GM19193 (cell line): ENCODE data around the gene LIPC.

Source experiments
- POLR2A ChIP-seq: IDR thresholded peaks from 4 replicates; pipeline ENCODE4 v1.6.1; 2011; ENCODE audit not compliant: insufficient read depth, insufficient read length; ENCODE audit errors: extremely low read depth

Gene LIPC

DNA sequence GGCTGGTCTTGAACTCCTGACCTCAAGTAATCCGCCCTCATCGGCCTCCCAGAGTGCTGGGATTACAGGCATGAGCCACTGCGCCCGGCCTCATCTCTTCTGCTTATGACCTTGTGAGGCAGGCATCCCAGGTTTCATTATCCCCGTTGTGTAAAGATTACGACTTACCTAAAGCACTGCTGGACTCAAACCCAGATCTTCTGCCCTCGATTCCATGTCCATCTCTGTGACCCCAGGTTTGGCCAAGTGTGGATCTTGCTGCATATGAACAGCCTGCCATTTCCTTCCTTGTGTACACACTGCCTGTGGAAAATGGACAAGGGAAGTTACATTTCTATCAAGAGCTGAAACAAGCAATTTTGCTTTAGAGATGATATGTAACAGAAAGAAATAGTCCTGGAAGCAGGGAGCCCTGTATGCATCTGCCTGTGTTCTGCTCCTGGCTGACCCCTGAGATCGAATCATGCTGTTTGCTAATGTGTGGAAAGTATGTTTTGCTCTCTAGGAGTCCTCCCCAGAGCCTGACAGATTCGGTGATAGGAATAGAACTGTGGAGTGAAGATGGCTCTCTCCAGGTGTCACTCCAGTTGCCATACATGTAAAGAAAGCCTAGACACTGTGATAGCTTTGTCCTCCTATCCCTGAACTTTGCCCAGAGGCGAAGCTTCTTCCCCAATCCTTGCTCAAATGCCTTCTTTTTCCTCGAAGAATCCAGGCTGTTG, 11.8 kb upstream of the LIPC start:
- TF ChIP-seq POLR2A: no peak

DNA sequence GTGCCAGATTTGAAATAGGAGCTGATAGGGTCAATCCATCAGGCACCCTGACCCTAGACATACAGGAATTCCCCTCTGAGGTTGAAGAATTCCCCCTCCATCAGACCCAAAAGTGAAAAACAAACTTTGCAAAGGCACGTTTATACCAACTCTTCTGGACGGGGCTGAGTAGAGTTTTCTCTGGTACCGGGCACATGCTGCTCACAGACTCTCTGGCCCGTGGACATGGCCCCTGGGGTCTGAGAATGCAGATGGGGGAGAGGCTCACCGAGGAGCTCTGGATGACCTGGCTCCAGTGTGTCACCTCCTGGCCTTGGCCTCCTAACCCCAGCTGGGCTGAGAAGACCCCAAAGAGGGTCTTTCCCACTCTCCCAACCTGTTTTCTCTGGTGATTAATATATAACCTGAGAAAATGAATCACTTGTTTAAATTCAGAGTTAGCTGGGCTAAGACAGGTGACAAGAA, 11.2 kb upstream of the LIPC start:
- TF ChIP-seq POLR2A: no peak

DNA sequence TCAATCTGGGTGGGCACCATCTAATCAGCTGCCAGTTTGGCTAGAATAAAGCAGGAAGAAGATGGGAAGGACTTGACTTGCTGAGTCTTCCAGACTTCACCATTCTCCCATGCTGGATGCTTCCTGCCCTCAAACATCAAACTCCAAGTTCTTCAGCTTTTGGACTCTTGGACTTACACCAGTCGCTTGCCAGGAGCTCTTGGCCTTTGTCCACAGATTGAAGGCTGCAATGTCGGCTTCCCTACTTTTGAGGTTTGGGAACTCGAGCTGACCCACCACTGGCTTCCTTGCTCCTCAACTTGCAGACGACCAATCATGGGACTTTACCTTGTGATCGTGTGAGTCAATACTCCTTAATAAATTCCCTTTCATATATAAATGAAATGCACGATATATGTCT, 8.6 kb upstream of the LIPC start:
- no peak for TF ChIP-seq POLR2A

DNA sequence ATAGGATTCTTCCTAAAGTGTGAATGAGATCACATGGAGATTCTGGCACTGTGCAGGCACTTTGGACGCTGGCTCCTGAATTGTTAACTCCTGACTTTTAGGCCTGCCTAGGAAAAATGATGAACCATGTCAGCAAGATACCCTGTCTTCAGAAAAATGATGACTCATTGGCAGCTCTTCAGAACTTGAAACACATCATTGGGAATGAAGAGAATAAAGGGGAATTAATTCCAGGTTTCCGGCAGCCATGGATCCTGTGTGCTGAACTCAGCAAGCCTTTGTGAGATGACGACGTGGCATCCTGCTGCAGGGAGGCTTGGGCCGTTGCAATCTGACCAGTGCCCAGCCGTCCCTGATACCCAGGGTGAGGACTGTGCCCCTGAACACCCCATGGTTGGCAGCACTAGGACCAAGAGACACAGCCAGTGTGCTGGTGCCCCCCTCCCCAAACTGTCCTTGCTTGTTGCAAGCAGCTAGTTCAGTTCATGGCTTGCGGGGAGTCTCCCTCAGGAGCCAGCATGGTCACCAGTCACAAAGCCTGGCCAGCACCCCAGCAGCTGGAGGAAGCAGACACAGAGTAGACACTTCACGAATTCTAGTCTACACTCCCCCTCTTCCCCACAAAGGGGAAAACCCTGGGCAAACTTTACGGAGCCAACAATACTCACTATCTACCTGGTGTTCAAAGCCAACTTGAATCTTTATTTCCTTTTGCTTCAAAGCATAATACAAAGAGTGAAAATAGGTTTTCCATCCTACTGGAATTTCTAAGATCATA, 7.8 kb upstream of the LIPC start:
- no peak for TF ChIP-seq POLR2A

DNA sequence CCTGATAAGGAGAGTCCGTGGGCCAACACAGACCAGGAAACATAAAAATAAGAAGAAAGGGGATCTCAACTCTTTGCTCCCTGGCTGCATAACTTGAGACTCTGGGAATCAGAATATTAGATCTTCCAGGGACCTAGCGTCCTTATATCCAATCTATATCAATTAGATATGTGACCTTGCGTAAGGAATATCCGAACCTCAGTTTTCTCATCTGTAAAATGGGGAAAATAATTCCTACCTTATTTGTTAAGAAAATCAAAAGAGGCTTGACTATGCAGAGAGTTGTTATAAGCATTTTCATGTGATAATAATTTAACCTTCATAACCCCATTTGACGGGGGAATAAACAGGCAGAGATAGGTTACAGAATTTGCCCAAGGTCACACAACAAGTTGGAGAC, 7.1 kb upstream of the LIPC start:
- no peak for TF ChIP-seq POLR2A

DNA sequence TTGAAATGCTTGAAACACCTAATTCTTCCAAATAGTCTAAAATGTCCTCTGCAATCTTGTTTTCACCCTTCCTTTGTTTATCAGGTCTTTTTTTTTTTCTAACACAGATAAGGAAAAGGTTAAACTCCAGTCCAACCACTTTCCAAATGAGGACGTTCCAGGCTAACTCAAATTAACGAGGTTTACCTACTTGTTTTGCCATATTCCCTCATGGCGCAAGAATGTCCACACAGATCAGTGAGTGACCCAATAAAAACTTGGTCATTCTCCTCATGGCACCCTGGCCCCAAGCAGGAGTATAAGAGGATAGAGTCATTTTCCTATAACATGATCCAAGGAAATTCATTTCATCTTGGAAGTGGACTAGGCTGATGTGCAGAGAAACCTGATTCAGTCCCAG, 6.6 kb upstream of the LIPC start:
- TF ChIP-seq POLR2A: no peak

DNA sequence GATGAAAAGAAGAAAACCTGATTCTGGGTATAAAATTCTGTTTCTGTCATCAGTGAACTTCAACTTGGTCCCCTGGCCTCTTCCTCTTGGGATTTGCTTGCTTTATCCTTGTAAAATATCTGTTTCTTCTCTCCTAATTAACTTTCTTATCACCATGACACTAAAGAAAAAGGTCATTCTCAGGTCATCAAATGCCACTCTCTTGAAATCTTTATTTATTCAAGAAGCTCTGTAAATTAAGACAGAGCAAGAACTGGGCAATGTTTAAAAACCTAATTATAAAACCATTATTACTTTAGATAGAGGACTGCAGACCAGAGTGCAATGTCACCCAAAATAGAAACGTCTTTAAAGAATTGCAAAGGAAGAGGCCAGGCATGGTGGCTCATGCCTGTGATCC, 6.0 kb upstream of the LIPC start:
- no peak for TF ChIP-seq POLR2A

DNA sequence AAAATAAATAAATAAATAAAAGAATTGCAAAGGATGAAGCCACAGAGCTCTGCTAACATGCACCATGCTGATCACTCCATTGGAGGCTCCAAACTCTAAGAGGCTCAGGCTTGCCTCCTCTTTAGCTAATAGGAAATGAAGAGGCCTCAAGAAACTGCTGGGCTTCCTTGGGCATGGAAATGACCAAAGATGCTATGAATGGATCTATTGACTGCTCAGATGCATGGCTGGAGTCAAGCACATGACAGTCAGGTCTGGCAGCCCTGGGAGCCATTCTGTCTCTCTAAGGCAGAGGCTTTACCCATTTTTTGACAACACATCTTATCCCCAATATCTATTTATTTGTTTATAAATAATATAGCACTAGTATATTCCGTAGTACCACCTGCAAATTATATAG, 5.3 kb upstream of the LIPC start:
- TF ChIP-seq POLR2A: no peak

DNA sequence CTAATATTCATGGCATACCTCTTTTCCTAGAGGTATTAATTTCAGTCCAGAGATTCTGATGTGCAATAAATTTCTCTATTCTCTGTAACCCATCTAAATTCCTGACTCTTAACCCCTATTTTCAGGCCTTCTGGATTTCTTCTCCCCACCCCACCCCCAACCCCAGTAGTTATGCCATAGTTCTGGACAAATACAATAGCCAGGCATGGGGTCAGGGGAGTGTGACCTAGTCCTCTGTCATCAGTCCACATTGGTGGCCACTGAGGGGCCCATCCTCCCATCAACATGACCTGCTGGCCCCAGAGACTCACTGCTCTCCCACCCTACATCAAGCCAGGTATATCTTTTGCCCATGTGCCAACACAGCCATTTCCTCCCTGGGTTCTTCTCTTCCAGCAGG, 3.8 kb upstream of the LIPC start:
- no peak for TF ChIP-seq POLR2A

DNA sequence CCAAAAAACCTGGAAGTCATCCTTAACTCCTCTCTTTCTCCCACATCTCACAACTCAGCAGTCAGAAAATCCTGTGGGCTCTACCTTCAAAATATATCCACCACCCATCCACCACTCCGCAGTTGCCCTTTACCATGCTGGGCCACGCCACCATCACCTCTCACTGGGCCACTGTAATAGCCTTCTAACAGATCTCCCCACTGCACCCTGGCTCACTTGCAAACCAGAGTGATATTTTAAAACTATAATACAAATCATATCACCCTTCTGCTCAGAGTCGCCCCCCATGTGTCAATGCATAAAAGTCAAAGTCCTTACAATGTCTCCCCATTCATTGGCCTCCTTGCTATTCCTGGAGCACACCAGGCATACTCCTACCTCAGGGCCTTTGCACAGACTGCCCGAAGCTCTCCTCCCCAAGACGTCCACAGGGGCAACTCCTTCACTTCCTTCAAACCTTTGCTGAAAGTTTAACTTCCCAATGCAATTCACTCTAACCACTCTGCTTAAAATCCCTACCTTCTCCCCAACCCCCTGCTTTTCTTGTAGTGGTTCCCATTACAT, 1.5 kb upstream of the LIPC start:
- TF ChIP-seq POLR2A: no peak

DNA sequence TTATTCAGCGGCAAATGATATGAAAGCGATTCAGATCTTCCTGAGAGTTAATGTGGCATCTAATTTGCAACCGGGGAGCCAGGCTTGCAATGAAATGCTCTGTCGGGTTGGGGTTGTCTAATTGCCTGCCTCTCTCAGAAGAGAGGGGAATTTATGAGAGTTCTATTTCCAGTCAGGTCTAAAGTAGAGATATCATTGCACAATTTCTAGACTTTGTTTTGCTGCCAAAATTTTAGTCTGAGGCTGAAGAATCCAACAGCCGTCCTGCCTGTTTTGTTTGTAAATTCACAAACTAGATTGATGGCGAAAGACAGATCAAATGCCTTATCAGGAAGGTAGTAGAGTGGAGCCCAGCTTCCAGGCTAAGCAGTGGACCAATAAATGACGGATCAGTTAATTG, 610 bp downstream of the LIPC start:
- TF ChIP-seq POLR2A: no peak

DNA sequence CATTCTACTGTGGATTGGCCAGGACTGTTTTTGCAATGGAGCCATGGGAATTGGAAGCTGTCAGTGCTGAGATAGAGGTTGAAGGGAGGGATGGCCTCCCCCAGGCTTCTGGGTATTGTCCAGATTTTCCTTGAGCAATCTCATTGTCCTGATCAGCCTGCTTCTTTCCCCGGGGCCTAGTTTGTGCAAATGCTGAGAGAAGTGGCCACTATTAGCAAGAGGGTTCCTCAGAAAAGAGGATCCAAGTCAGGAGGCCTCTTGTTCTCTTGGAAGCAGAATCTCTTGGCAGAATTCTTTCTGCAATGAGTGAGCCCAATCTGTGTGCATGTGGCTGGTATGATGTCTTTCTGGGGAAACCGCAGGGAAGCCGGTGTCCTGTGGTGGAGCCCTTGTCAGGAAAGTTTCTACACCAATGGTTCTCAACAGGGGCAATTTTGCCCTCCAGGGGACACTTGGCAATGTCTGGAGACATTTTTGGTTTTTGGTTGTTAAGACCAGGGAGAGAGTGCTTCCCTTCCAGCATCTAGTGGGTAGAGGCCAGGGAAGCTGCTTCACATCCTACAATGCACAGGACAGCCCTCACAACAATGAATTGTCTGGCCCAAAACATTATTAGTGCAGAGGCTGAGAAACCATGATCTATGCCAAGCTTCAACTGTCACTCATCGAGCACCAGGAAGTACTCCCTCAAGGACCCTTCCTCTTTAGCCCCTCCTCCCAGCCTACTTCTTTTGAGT, 2.0 kb downstream of the LIPC start:
- TF ChIP-seq POLR2A: no peak

DNA sequence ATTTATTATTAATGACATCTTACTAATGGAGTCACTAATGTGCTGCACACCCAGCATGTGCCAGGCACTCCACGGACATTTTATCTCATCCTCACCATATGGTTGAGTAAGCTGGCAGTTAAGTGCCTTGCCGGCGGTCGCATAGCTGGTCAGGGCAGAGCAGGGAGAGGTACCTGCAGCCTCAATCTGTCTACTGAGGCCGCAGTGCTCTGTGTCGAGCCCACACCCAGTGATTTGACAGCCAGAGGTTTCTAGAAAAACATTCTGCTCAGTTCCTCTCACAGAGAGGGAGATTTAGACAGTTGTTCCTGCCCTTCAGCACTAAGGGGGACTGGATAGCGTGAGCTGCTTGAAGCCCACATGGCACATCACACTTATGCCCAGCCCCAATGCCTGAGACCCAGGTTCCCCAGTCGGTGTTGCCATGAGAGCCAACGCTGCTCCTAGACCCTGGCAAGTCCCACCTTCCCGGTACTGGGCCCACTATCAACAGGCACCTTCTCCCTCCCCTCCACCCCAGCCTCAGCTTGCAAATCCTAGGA, 2.6 kb downstream of the LIPC start:
- no peak for TF ChIP-seq POLR2A

DNA sequence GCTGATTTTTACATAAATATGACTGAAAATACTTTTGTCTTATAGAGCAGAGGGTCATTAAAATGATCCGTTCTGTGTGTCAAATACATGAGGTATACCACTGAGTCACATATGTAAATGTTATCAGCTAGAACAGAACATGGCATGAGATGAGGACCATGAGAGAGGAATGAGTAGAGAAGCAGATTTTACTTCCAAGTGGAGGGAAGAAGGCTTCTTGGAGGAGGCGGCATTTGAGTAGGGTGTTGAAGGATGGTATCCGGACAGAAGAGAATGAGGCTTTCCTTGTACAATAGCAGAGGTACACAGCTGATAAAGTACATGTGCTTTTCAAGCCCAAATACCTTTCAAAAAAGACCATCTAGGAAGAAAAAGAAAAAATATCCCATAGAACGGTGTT, 4.8 kb downstream of the LIPC start:
- no peak for TF ChIP-seq POLR2A

DNA sequence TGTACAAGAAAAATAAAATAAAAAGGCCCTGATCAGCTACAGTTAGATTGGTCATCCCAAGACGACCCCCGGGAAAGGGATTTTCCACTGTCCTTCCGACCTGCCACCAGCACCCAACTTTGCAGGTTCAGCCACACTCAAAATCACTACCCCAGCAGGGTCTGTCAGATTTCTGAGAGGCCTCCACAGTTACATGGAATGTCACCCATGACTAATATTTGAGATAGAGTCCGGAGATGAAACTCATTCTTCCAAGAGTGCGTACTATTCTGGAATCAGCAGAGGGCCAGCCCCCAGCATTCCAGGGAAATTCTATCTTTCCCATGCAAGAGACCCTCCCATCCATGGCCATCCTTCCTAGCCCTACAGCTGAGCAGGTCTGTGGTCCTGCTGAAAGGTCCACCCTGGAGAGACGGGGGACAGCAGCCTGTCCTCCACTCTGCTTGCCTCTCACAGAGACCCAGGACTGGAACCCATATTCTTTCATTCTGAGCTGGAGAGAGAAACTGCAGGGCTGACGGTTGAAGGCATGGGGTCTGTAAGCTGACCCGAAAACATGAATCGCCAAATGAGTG, 5.8 kb downstream of the LIPC start:
- no peak for TF ChIP-seq POLR2A
